ENCODE measurements around the gene ACTR3. TPM values are rescaled to one million over a fixed set of nuclear protein-coding genes. Genes with fewer than 3 reads are reported as not detected.
A peak's percentile ranks its signal among the peaks of the same experiment; 100 is the strongest.

Gene ACTR3
- total and polyA plus RNA-seq, 2 donors (not counting 1 experiment from before 2014, with no cell fraction given): 64.3 to 249 TPM

GRCh38 chr2:113899166-113899565 lies 9.3 kb downstream of the ACTR3 start:
- Histone ChIP-seq H3K9me3 (ENCODE audit: control extremely low read depth in 1 of 3, control insufficient read depth in 2 of 3, insufficient read depth in 1 of 3, low read length in 2 of 3) (no peaks in the 10 kb centered on the region), H3K36me3 (replicated peaks in 1 of 2; ENCODE audit: control extremely low read depth in 1 of 2, control insufficient read depth in 1 of 2, extremely low read depth in 1 of 2, insufficient read depth in 2 of 2, low read length in 1 of 2) (peaks cover 4 to 10% of the 10 kb centered on the region in 2 experiments), H3K9ac (ENCODE audit: low read length) (no peak overlapping the region), H3K27ac (ENCODE audit: low read length in 2 of 2) (peak overlapping the region in 1 of 2 donors; percentile 69), H3K4me2 (replicated peaks; ENCODE audit: low read depth, low read length, poor library complexity, severe bottlenecking) (peak overlapping the region; percentile 51), H3K4me3 (ENCODE audit: control extremely low read depth in 1 of 5, extremely low read depth in 1 of 5, insufficient read depth in 1 of 5, low read depth in 2 of 5, low read length in 4 of 5) (no peak overlapping the region), H4K20me1 (ENCODE audit: control insufficient read depth, insufficient read depth, low read length, poor library complexity, severe bottlenecking) (peaks cover 98% of the 10 kb centered on the region), H2AFZ (ENCODE audit: insufficient read depth, low read depth, low read length, poor library complexity, severe bottlenecking) (no peak overlapping the region), H3K27me3 (replicated peaks in 1 of 4; ENCODE audit: control extremely low read depth in 1 of 4, control insufficient read depth in 3 of 4, insufficient read depth in 4 of 4, low read length in 3 of 4) (no peaks in the 10 kb centered on the region), H3K4me1 (ENCODE audit: control insufficient read depth in 2 of 2, insufficient read depth in 2 of 2, low read length in 2 of 2) (peaks cover 74 to 95% of the 10 kb centered on the region in 2 donors), H3K79me2 (ENCODE audit: control insufficient read depth, insufficient read depth, low read length) (peaks cover 100% of the 10 kb centered on the region)
- Mint-ChIP-seq H3K27ac (peak overlapping the region; percentile 16), H3K4me3 (peak overlapping the region; percentile 16), H3K4me1 (peaks cover 94% of the 10 kb centered on the region), H3K27me3 (no peaks in the 10 kb centered on the region), H3K9me3 (ENCODE audit: insufficient read depth) (no peaks in the 10 kb centered on the region)
- intact Hi-C loops (cut with micrococcal nuclease): no loop called here
- CTCF ChIA-PET: no interaction called here
- TF ChIP-seq EZH2 (IDR thresholded peaks at IDR 0.05; ENCODE audit: borderline replicate concordance, insufficient read depth, low read depth, low read length, poor library complexity, severe bottlenecking) (no peak), CTCF (IDR thresholded peaks at IDR 0.05) (no peak)
- ATAC-seq (ENCODE audit: low read depth) (no peak), DNase-seq (no peak)
- POLR2A ChIA-PET: interaction anchor here (1.3 kb wide), 1 partner anchor 143 kb away, joined by 4 read pairs; the partner anchor contains the start of gene SLC35F5

GRCh38 chr2:113901943-113902342 lies 12.1 kb downstream of the ACTR3 start:
- no peaks in the 10 kb centered on the region for H3K27me3 ChIP-seq (replicated peaks in 1 of 4; ENCODE audit: control extremely low read depth in 1 of 4, control insufficient read depth in 3 of 4, insufficient read depth in 4 of 4, low read length in 3 of 4)
- peak overlapping the region; percentile 4 for H3K9ac ChIP-seq (ENCODE audit: low read length)
- no peak for TF ChIP-seq CTCF (IDR thresholded peaks at IDR 0.05)
- TF ChIP-seq EZH2 (IDR thresholded peaks at IDR 0.05; ENCODE audit: borderline replicate concordance, insufficient read depth, low read depth, low read length, poor library complexity, severe bottlenecking): no peak
- DNase-seq (peak; percentile 60), ATAC-seq (ENCODE audit: low read depth) (peak; percentile 58)
- no peak overlapping the region for H2AFZ ChIP-seq (ENCODE audit: insufficient read depth, low read depth, low read length, poor library complexity, severe bottlenecking)
- ChIA-PET POLR2A (interaction anchor here (1.9 kb wide), 1 partner anchor 146 kb away, joined by 6 read pairs; the partner anchor contains the start of gene SLC35F5), CTCF (no interaction called here)
- Mint-ChIP-seq H3K4me1 (peaks cover 91% of the 10 kb centered on the region), H3K27ac (peak overlapping the region; percentile 69), H3K4me3 (peak overlapping the region; percentile 52), H3K9me3 (ENCODE audit: insufficient read depth) (no peaks in the 10 kb centered on the region), H3K27me3 (no peaks in the 10 kb centered on the region)
- peaks cover 0 to 5% (median 3%) of the 10 kb centered on the region in 3 donors for H3K9me3 ChIP-seq (ENCODE audit: control extremely low read depth in 1 of 3, control insufficient read depth in 2 of 3, insufficient read depth in 1 of 3, low read length in 2 of 3)
- peaks cover 100% of the 10 kb centered on the region for H3K79me2 ChIP-seq (ENCODE audit: control insufficient read depth, insufficient read depth, low read length)
- intact Hi-C loops (cut with micrococcal nuclease): no loop called here
- peak overlapping the region; percentile 35 to 69 for H3K27ac ChIP-seq (ENCODE audit: low read length in 2 of 2)
- peak overlapping the region; percentile 49 for H3K4me2 ChIP-seq (replicated peaks; ENCODE audit: low read depth, low read length, poor library complexity, severe bottlenecking)
- peaks cover 51 to 84% of the 10 kb centered on the region in 2 donors for H3K4me1 ChIP-seq (ENCODE audit: control insufficient read depth in 2 of 2, insufficient read depth in 2 of 2, low read length in 2 of 2)
- H4K20me1 ChIP-seq (ENCODE audit: control insufficient read depth, insufficient read depth, low read length, poor library complexity, severe bottlenecking): peaks cover 95% of the 10 kb centered on the region
- peaks cover 0 to 8% of the 10 kb centered on the region in 2 experiments for H3K36me3 ChIP-seq (replicated peaks in 1 of 2; ENCODE audit: control extremely low read depth in 1 of 2, control insufficient read depth in 1 of 2, extremely low read depth in 1 of 2, insufficient read depth in 2 of 2, low read length in 1 of 2)
- H3K4me3 ChIP-seq (ENCODE audit: control extremely low read depth in 1 of 5, extremely low read depth in 1 of 5, insufficient read depth in 1 of 5, low read depth in 2 of 5, low read length in 4 of 5): peak overlapping the region in 1 of 5 experiments; percentile 3
- WGBS (ENCODE audit: insufficient coverage): 0% methylated on average over 1 of the region's 2 CpGs
